ENCODE measurements around the gene PARD3B. TPM values are rescaled to one million over a fixed set of nuclear protein-coding genes. Genes with fewer than 3 reads are reported as not detected.

The PARD3B gene
- total and polyA plus RNA-seq, 8 donors = 18.5 to 24.6 (median 21.1) TPM

DNA sequence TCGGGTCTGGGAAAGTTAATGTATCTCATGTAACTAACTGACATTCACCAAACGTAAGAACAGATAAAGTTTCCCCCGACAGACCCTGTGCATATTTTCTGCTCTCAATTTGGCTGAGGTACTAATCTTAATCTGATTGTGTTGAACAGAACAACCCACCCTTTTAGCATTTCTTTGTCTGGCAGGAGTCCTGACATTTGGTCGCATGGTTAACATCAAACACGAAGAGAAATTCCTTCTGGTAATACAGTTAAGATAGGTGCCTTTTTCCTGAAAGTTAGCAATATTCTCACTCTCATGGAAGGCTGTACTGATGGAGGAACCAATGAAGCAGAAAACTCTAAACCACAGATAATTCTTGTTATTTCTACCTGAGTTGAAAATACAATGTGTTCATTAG lies 520.8 kb downstream of the PARD3B start:
- TF ChIP-seq, protein P1, sequence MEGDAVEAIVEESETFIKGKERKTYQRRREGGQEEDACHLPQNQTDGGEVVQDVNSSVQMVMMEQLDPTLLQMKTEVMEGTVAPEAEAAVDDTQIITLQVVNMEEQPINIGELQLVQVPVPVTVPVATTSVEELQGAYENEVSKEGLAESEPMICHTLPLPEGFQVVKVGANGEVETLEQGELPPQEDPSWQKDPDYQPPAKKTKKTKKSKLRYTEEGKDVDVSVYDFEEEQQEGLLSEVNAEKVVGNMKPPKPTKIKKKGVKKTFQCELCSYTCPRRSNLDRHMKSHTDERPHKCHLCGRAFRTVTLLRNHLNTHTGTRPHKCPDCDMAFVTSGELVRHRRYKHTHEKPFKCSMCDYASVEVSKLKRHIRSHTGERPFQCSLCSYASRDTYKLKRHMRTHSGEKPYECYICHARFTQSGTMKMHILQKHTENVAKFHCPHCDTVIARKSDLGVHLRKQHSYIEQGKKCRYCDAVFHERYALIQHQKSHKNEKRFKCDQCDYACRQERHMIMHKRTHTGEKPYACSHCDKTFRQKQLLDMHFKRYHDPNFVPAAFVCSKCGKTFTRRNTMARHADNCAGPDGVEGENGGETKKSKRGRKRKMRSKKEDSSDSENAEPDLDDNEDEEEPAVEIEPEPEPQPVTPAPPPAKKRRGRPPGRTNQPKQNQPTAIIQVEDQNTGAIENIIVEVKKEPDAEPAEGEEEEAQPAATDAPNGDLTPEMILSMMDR (IDR thresholded peaks at IDR 0.05) = no peak
- intact Hi-C loops (cut with DNase I) = no loop called here
- H3K9me3 ChIP-seq = no peaks in the 10 kb centered on the region

DNA sequence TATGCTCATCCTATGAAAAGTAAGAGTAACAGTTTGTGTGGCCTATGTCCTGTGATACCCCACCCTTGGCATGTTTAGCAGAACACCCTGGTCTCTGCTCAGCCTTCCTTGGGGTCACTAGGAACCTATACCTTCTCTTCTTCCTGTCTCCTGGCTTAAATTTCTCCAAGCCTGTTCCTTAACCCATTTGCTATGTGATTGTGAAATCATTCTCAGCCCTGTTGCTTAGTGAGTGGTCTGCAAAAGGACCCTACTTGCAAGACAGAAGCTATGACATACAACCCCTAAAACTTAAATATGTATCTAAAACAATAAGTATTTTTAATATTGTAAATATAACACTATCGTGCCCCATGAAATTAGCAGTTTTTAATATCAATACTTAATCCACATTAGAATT lies 524.7 kb downstream of the PARD3B start:
- no peak for ATAC-seq

More for the DNA sequence above, 520.8 kb downstream of the PARD3B start:
- H3K36me3 ChIP-seq = no peaks in the 10 kb centered on the region
- H3K4me1 ChIP-seq = no peaks in the 10 kb centered on the region
- no peak overlapping the region for H3K27ac ChIP-seq
- DNase-seq (no peak), ATAC-seq (no peak)
- H3K27me3 ChIP-seq = no peaks in the 10 kb centered on the region
- no peak overlapping the region for H3K4me3 ChIP-seq

DNA sequence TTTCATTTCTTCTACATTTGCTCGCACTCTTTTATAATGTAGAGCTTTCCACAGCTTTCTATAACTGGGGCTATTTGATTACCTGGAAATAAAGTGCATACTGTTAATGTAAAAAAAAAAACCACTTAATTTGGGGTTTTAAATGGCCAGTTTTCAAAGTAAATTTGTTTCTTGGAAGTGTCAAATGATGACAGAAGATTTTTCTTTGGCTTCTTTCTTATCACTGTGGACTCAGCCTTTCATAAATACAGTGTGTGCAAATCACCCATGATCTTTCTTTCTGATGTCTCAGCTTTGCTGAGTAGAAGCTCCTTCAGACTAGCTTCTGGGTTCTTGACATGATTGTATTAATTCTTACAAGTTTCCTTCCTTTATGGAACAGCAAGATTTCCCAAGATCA lies 525.6 kb downstream of the PARD3B start:
- Histone ChIP-seq H3K36me3 (no peaks in the 10 kb centered on the region), H3K9me3 (no peaks in the 10 kb centered on the region), H3K4me3 (no peak overlapping the region), H3K27ac (no peak overlapping the region), H3K27me3 (no peaks in the 10 kb centered on the region), H3K4me1 (no peaks in the 10 kb centered on the region)
- ATAC-seq (no peak), DNase-seq (no peak)
- intact Hi-C loops (cut with DNase I) = no loop called here
- TF ChIP-seq, protein P1 (IDR thresholded peaks at IDR 0.05) = no peak

More for the DNA sequence above, 524.7 kb downstream of the PARD3B start:
- no peak for DNase-seq
- no peak overlapping the region for H3K27ac ChIP-seq
- H3K4me3 ChIP-seq = no peak overlapping the region
- no peaks in the 10 kb centered on the region for H3K27me3 ChIP-seq
- no peaks in the 10 kb centered on the region for H3K36me3 ChIP-seq
- no peaks in the 10 kb centered on the region for H3K9me3 ChIP-seq
- no peaks in the 10 kb centered on the region for H3K4me1 ChIP-seq
- TF ChIP-seq, protein P1 (IDR thresholded peaks at IDR 0.05) = no peak
- intact Hi-C loops (cut with DNase I) = no loop called here

DNA sequence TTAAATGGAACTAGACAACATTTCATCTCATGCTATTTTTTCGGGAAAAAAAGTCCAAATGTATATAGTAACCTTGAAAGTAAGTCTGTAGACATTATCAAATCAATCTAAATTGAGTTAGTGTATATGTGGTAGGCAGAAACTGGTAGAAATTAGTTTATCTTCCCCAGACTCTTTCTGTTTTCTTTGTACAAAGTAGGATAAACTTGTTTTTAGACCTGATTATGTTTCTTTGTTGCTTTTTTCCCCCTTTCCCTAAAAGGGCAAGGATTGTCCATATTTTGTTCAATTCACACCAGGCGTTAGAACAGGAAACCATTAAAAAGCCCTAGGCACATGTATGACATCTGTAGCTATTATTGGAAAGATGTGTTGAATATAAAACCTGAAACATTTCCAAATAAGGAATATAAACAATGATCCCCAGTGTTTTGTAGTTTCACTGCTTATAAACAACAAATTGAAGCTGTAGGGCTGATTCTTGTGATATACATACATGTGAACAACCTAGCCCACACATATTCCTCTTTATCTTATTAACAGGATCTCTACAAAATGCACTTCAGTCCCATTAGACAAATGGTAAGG lies 528.3 kb downstream of the PARD3B start:
- intact Hi-C loops (cut with DNase I) = no loop called here
- Histone ChIP-seq H3K27ac (no peak overlapping the region), H3K4me1 (no peaks in the 10 kb centered on the region), H3K36me3 (no peaks in the 10 kb centered on the region), H3K27me3 (no peaks in the 10 kb centered on the region), H3K9me3 (no peaks in the 10 kb centered on the region), H3K4me3 (no peak overlapping the region)
- TF ChIP-seq, protein P1 (IDR thresholded peaks at IDR 0.05) = no peak
- DNase-seq (no peak), ATAC-seq (no peak)

DNA sequence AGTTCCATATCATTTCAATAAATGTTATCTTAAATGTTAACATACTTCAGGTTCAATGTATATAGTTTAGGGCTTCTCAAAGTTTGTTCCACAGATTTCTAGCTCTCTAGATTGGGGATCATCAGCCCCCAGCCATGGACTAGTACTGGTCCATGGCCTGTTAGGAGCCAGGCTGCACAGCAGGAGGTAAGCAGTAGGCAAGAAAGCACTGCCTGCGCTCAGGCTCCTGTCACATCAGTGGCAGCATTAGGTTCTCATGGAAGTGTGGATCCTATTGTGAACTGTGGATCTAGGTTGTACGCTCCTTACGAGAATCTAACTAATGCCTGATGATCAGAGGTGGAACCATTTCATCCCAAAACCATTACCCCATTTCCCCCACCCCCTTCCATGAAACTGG lies 531.1 kb downstream of the PARD3B start:
- Histone ChIP-seq H3K27ac (no peak overlapping the region), H3K27me3 (no peaks in the 10 kb centered on the region), H3K4me3 (no peak overlapping the region), H3K4me1 (no peaks in the 10 kb centered on the region), H3K9me3 (no peaks in the 10 kb centered on the region), H3K36me3 (no peaks in the 10 kb centered on the region)
- TF ChIP-seq, protein P1 (IDR thresholded peaks at IDR 0.05) = no peak
- ATAC-seq (no peak), DNase-seq (no peak)
- intact Hi-C loops (cut with DNase I) = no loop called here
